CD4-positive, alpha-beta T cell (primary cell): ENCODE results near the gene SERPINI1. TPM values are rescaled to one million over a fixed set of nuclear protein-coding genes. Genes with fewer than 3 reads are reported as not detected.
A peak's percentile ranks its signal among the peaks of the same experiment; 100 is the strongest.

Experiments
- ATAC-seq: fragments of 200-7000 bp; cut with Tn5 transposase; one replicate; pipeline ENCODE4 v1.10.0; 2022; ENCODE audit warnings: mild to moderate bottlenecking; ENCODE audit not compliant: poor library complexity
- CTCF ChIA-PET: fragments of 350-600 bp; sonication (Branson Sonifier 250); formaldehyde crosslinking; loops from one replicate; lab custom pipeline; 2021; ENCODE audit warnings: antibody characterized with exemption, inconsistent platforms; lab: Charles Lee
- POLR2A ChIA-PET: fragments of 350-600 bp; sonication (Branson Sonifier 250); formaldehyde crosslinking; loops from one replicate; lab custom pipeline; 2021; ENCODE audit warnings: antibody characterized with exemption, inconsistent platforms; lab: Charles Lee
- DNase-seq, 14 experiments: peaks; one replicate each; pipeline ENCODE4 v3.0.0-alpha.2; 2013 to 2020; ENCODE audit warnings: mixed read lengths in 2 of 14
- H3K27ac ChIP-seq, 2 donors: one replicate each; pipeline versions ENCODE4 v1.5.1 to v1.7.0; 2013; ENCODE audit warnings: low read length in 2 of 2, low read depth in 1 of 2, mild to moderate bottlenecking in 1 of 2
- H3K27me3 ChIP-seq, 2 experiments: 1 replicate in 1 of 2; 2 replicates in 1 of 2; pipeline versions ENCODE4 v1.6.1 to v1.7.0; 2013; ENCODE audit warnings: low read length in 2 of 2, control low read depth in 1 of 2, mild to moderate bottlenecking in 1 of 2, moderate library complexity in 1 of 2; ENCODE audit not compliant: insufficient read depth in 2 of 2, control insufficient read depth in 1 of 2
- H3K36me3 ChIP-seq: one replicate; pipeline ENCODE4 v1.6.1; 2013; ENCODE audit warnings: low read length, control low read depth; ENCODE audit not compliant: insufficient read depth
- H3K4me1 ChIP-seq: one replicate; pipeline ENCODE4 v1.6.1; 2013; ENCODE audit warnings: low read length, control low read depth; ENCODE audit not compliant: insufficient read depth
- H3K4me3 ChIP-seq: one replicate; pipeline ENCODE4 v1.5.1; 2013; ENCODE audit warnings: mild to moderate bottlenecking, low read length, moderate library complexity
- H3K9me3 ChIP-seq, 2 experiments: 1 replicate in 1 of 2; 2 replicates in 1 of 2; pipeline versions ENCODE4 v1.6.1 to v1.7.0; 2013; ENCODE audit warnings: low read length in 2 of 2, mild to moderate bottlenecking in 2 of 2, control low read depth in 1 of 2, moderate library complexity in 1 of 2; ENCODE audit not compliant: control insufficient read depth in 1 of 2, insufficient read depth in 1 of 2
- H3K27ac Mint-ChIP-seq: one replicate; pipeline ENCODE4 v1.8.0; 2020; ENCODE audit warnings: mixed read lengths
- H3K27me3 Mint-ChIP-seq: one replicate; pipeline ENCODE4 v1.8.0; 2021; ENCODE audit warnings: mixed read lengths
- H3K36me3 Mint-ChIP-seq: one replicate; pipeline ENCODE4 v1.8.0; 2021; ENCODE audit warnings: low read depth, mixed read lengths
- H3K4me1 Mint-ChIP-seq: one replicate; pipeline ENCODE4 v1.8.0; 2021; ENCODE audit warnings: low read depth, mixed read lengths
- H3K4me3 Mint-ChIP-seq: one replicate; pipeline ENCODE4 v1.8.0; 2020; ENCODE audit warnings: mild to moderate bottlenecking, mixed read lengths
- H3K9me3 Mint-ChIP-seq: one replicate; pipeline ENCODE4 v1.8.0; 2020; ENCODE audit warnings: mixed read lengths
- CTCF ChIP-seq: fragments of 200-600 bp; IDR thresholded peaks from one replicate; pipeline ENCODE4 v1.8.0; 2022; ENCODE audit warnings: antibody characterized with exemption, mild to moderate bottlenecking
- intact Hi-C, 2 experiments: fragments of 100-400 bp; cut with DNase I in 1 of 2; cut with micrococcal nuclease in 1 of 2; formaldehyde crosslinking; loops; one replicate each; pipeline versions ENCODE4 v1.15.1 to v1.9.0; 2023 to 2025; cut with DNase I, micrococcal nuclease
- total RNA-seq, 174 experiments: library from RNA in 2 of 174; stranded (reverse) in 2 of 174; gene quantifications; one replicate each; pipeline ENCODE4 v1.2.3 and lab custom pipeline; 2021 to 2026

SERPINI1 gene
- total RNA-seq, 2 experiments from 2014 or later, result 0.64 to 0.66 TPM

- H3K9me3 ChIP-seq, result no peaks in the 10 kb centered on the region
- no peak for ATAC-seq
- intact Hi-C loops, result no loop called here
- no peak overlapping the region for H3K27ac ChIP-seq
- Mint-ChIP-seq H3K4me1 (peaks cover 86% of the 10 kb centered on the region), H3K9me3 (no peaks in the 10 kb centered on the region), H3K4me3 (no peak overlapping the region), H3K27me3 (no peaks in the 10 kb centered on the region), H3K36me3 (peaks cover 94% of the 10 kb centered on the region), H3K27ac (no peak overlapping the region)
- no peak for TF ChIP-seq CTCF
- H3K27me3 ChIP-seq, result no peaks in the 10 kb centered on the region
- no peak overlapping the region for H3K4me3 ChIP-seq
- peaks cover 2% of the 10 kb centered on the region for H3K4me1 ChIP-seq
- ChIA-PET CTCF (no interaction called here), POLR2A (interaction anchor here (1.0 kb wide), 1 partner anchor 17 kb away, joined by 4 read pairs; the partner anchor contains the start of gene SERPINI1)
- peaks cover 31% of the 10 kb centered on the region for H3K36me3 ChIP-seq
- no peak for DNase-seq
Observed at GRCh38 chr3:167718582-167718981, 16.9 kb upstream of the SERPINI1 start.

- peaks cover 27% of the 10 kb centered on the region for H3K36me3 ChIP-seq
- H3K27ac Mint-ChIP-seq, result peak overlapping the region; percentile 56
- H3K9me3 Mint-ChIP-seq, result no peaks in the 10 kb centered on the region
- no peaks in the 10 kb centered on the region for H3K9me3 ChIP-seq
- DNase-seq (no peak), ATAC-seq (no peak)
- H3K4me1 ChIP-seq, result peaks cover 5% of the 10 kb centered on the region
- ChIA-PET CTCF (no interaction called here), POLR2A (interaction anchor here (1.8 kb wide), 1 partner anchor 12 kb away, joined by 4 read pairs; the partner anchor contains the start of genes PDCD10 and SERPINI1)
- peaks cover 69% of the 10 kb centered on the region for H3K36me3 Mint-ChIP-seq
- H3K27ac ChIP-seq, result no peak overlapping the region
- TF ChIP-seq CTCF, result no peak
- intact Hi-C loops, result no loop called here
- H3K27me3 ChIP-seq, result no peaks in the 10 kb centered on the region
- H3K4me3 ChIP-seq, result no peak overlapping the region
- H3K4me1 Mint-ChIP-seq, result peaks cover 87% of the 10 kb centered on the region
- H3K27me3 Mint-ChIP-seq, result no peaks in the 10 kb centered on the region
- peak overlapping the region; percentile 4 for H3K4me3 Mint-ChIP-seq
Observed at GRCh38 chr3:167723025-167723512, 12.5 kb upstream of the SERPINI1 start.

GRCh38 chr3:167723872-167724271, 11.6 kb upstream of the SERPINI1 start:
- Mint-ChIP-seq H3K27me3 (no peaks in the 10 kb centered on the region), H3K4me3 (no peak overlapping the region), H3K4me1 (peaks cover 89% of the 10 kb centered on the region), H3K27ac (peak overlapping the region; percentile 52), H3K36me3 (peaks cover 61% of the 10 kb centered on the region), H3K9me3 (no peaks in the 10 kb centered on the region)
- H3K4me3 ChIP-seq, result no peak overlapping the region
- no peak for TF ChIP-seq CTCF
- H3K36me3 ChIP-seq, result peaks cover 19% of the 10 kb centered on the region
- H3K27me3 ChIP-seq, result no peaks in the 10 kb centered on the region
- peaks cover 5% of the 10 kb centered on the region for H3K4me1 ChIP-seq
- no peak for DNase-seq
- ChIA-PET CTCF (no interaction called here), POLR2A (interaction anchor here (1.8 kb wide), 1 partner anchor 11 kb away, joined by 4 read pairs; the partner anchor contains the start of genes PDCD10 and SERPINI1)
- no peak overlapping the region for H3K27ac ChIP-seq
- no peaks in the 10 kb centered on the region for H3K9me3 ChIP-seq
- intact Hi-C loops, result no loop called here
- ATAC-seq, result no peak
